K562 (cell line): ENCODE measurements around the gene VIM. TPM values are rescaled to one million over a fixed set of nuclear protein-coding genes. Genes with fewer than 3 reads are reported as not detected.

Experiments
- ATAC-seq: fragments of 200-7000 bp; cut with Tn5 transposase; 3 replicates; pipeline ENCODE4 v1.9.1; 2020; ENCODE audit warnings: moderate library complexity
- BruUV-seq: library from RNA; stranded (reverse); fragments of 400-500 nt; replicated peaks from 2 replicates; lab custom pipeline; 2021; lab: Mats Ljungman, UMichigan
- CTCF ChIA-PET: fragments of 300-600 bp; formaldehyde crosslinking; extraction: SDS; loops from one replicate; lab custom pipeline; 2021; ENCODE audit warnings: low intra/inter-chr PET ratio; lab: Yijun Ruan, JAX
- POLR2A ChIA-PET: fragments of 300-600, 350-650 bp; sonication (Branson Sonifier 250); formaldehyde crosslinking; extraction: SDS; loops from one replicate; lab custom pipeline; 2021; ENCODE audit warnings: antibody characterized with exemption, inconsistent platforms; lab: Yijun Ruan, JAX
- DNase-seq, 4 experiments: peaks; one replicate each; pipeline versions ENCODE4 v3.0.0 to v3.0.0-alpha.2; 2011 to 2018; ENCODE audit warnings: low spot score in 3 of 4, mixed read lengths in 3 of 4; ENCODE audit errors: extremely low read depth in 1 of 4
- FAIRE-seq: peaks from 2 replicates; lab custom pipeline; 2011; peaks lifted over from hg19 to GRCh38; lab: Jason Lieb, UNC
- H2AFZ ChIP-seq: 2 replicates; pipeline ENCODE4 v1.6.0; 2011; ENCODE audit warnings: low read depth, low read length, control low read depth, inconsistent platforms
- H3K27ac ChIP-seq: fragments of 200-600 bp; 3 replicates; pipeline ENCODE4 v1.8.0; 2011; ENCODE audit warnings: low read depth, mild to moderate bottlenecking, control low read depth, inconsistent platforms, low read length, moderate library complexity, mixed read lengths; ENCODE audit errors: extremely low read depth
- H3K27me3 ChIP-seq, 2 experiments: fragments of 300-600 bp in 1 of 2; 2 replicates in 1 of 2; 3 replicates in 1 of 2; pipeline versions ENCODE4 v1.6.0 to v1.8.0; 2011; ENCODE audit warnings: inconsistent platforms in 2 of 2, low read length in 2 of 2, mild to moderate bottlenecking in 1 of 2, mixed read lengths in 1 of 2, moderate library complexity in 1 of 2; ENCODE audit not compliant: control insufficient read depth in 2 of 2, insufficient read depth in 2 of 2
- H3K36me3 ChIP-seq: fragments of 300-600 bp; 3 replicates; pipeline ENCODE4 v1.8.0; 2011; ENCODE audit warnings: mild to moderate bottlenecking, low read length, inconsistent platforms; ENCODE audit not compliant: control insufficient read depth, insufficient read depth
- H3K4me1 ChIP-seq, 2 experiments: fragments of 200-600 bp in 1 of 2; replicated peaks in 1 of 2; 2 replicates in 1 of 2; 3 replicates in 1 of 2; pipeline versions ENCODE4 v1.5.1 to v1.8.0; 2011; ENCODE audit warnings: inconsistent platforms in 2 of 2, low read length in 2 of 2, mild to moderate bottlenecking in 1 of 2, mixed read lengths in 1 of 2, moderate library complexity in 1 of 2; ENCODE audit not compliant: control insufficient read depth in 2 of 2, insufficient read depth in 2 of 2
- H3K4me2 ChIP-seq: 2 replicates; pipeline ENCODE4 v1.6.1; 2011; ENCODE audit warnings: low read length, control low read depth, inconsistent platforms, mixed read lengths; ENCODE audit not compliant: insufficient read depth
- H3K4me3 ChIP-seq: fragments of 200-600 bp; sonication (generic), shearing (Covaris generic); 2 replicates; pipeline ENCODE4 v1.5.1; 2016; ENCODE audit warnings: control low read depth, inconsistent platforms
- H3K79me2 ChIP-seq: fragments of 200-600 bp; 3 replicates; pipeline ENCODE4 v1.8.0; 2011; ENCODE audit warnings: low read length, inconsistent platforms; ENCODE audit not compliant: control insufficient read depth, insufficient read depth
- H3K9ac ChIP-seq, 2 experiments: 2 replicates each; pipeline versions ENCODE4 v1.6.0 to v1.6.1; 2011; ENCODE audit warnings: low read depth in 2 of 2, low read length in 2 of 2, control low read depth in 1 of 2, inconsistent platforms in 1 of 2, mild to moderate bottlenecking in 1 of 2, mixed read lengths in 1 of 2; ENCODE audit not compliant: insufficient read depth in 1 of 2
- H3K9me1 ChIP-seq: one replicate; pipeline ENCODE4 v1.6.0; 2011; ENCODE audit warnings: inconsistent platforms, mild to moderate bottlenecking, low read length, moderate library complexity; ENCODE audit not compliant: control insufficient read depth, insufficient read depth
- H3K9me3 ChIP-seq: replicated peaks from 2 replicates; pipeline ENCODE4 v1.5.1; 2011; ENCODE audit warnings: low read depth, low read length, inconsistent platforms; ENCODE audit not compliant: control insufficient read depth, insufficient read depth
- H4K20me1 ChIP-seq: replicated peaks from 2 replicates; pipeline ENCODE4 v1.6.1; 2011; ENCODE audit warnings: low read length, inconsistent platforms, mixed read lengths; ENCODE audit not compliant: control insufficient read depth, insufficient read depth
- BCOR ChIP-seq: fragments of 450-650 bp; IDR thresholded peaks from 2 replicates; pipeline ENCODE4 v1.6.1; 2016
- COPS2 ChIP-seq: fragments of 450-650 bp; conservative IDR thresholded peaks from 2 replicates; pipeline ENCODE4 v1.6.1; 2016; ENCODE audit warnings: mild to moderate bottlenecking, moderate library complexity
- DIDO1 ChIP-seq: fragments of 450-650 bp; IDR thresholded peaks from 2 replicates; pipeline ENCODE4 v1.6.1; 2016; ENCODE audit warnings: low read depth, missing biosample characterization, missing genetic modification characterization
- DLX4 ChIP-seq: fragments of 250-450 bp; sonication (Bioruptor Pico); IDR thresholded peaks from 2 replicates; pipeline ENCODE4 v1.6.1; 2021; ENCODE audit warnings: mild to moderate bottlenecking
- GABPB2 ChIP-seq: fragments of 250-450 bp; sonication (Bioruptor Pico); conservative IDR thresholded peaks from 2 replicates; pipeline ENCODE4 v1.5.1; 2021; ENCODE audit warnings: mild to moderate bottlenecking
- MAFF ChIP-seq: IDR thresholded peaks from 2 replicates; pipeline ENCODE4 v1.6.1; 2012; ENCODE audit warnings: low read length, improper control_type of control experiment
- MITF ChIP-seq: IDR thresholded peaks from 2 replicates; pipeline ENCODE4 v1.6.1; 2014; ENCODE audit warnings: antibody characterized with exemption
- PTTG1 ChIP-seq: fragments of 450-650 bp; IDR thresholded peaks from 2 replicates; pipeline ENCODE4 v1.6.1; 2016; ENCODE audit warnings: low read depth, mild to moderate bottlenecking, missing genetic modification characterization, missing compliant biosample characterization
- USF2 ChIP-seq: sonication (generic); formaldehyde crosslinking; IDR thresholded peaks from 2 replicates; pipeline ENCODE4 v1.5.0; 2020; ENCODE audit warnings: missing genetic modification reagents
- VEZF1 ChIP-seq: fragments of 200-800 bp; sonication (Bioruptor generic); IDR thresholded peaks from 2 replicates; pipeline ENCODE4 v1.6.1; 2017; ENCODE audit warnings: missing genetic modification characterization, missing compliant biosample characterization
- XRCC3 ChIP-seq: fragments of 450-650 bp; IDR thresholded peaks from 2 replicates; pipeline ENCODE4 v1.6.1; 2017; ENCODE audit warnings: mild to moderate bottlenecking, moderate library complexity
- ZNF584 ChIP-seq: fragments of 200-800 bp; sonication (Bioruptor generic); IDR thresholded peaks from 2 replicates; pipeline ENCODE4 v1.6.1; 2016; ENCODE audit warnings: low read depth, mild to moderate bottlenecking, missing genetic modification characterization, missing compliant biosample characterization
- ZNF609 ChIP-seq: sonication (generic); formaldehyde crosslinking; IDR thresholded peaks from 2 replicates; pipeline ENCODE4 v1.8.1; 2023; ENCODE audit warnings: missing genetic modification reagents, mild to moderate bottlenecking, borderline replicate concordance
- ZNF77 ChIP-seq: fragments of 250-450 bp; sonication (Bioruptor Pico); IDR thresholded peaks from 2 replicates; pipeline ENCODE4 v1.5.0; 2020
- WGBS: fragments of 100-300 bp; shearing (Covaris generic); methylation state at CpG from one replicate; pipeline ENCODE4 v1.1.6; 2016; ENCODE audit warnings: low coverage, mixed read lengths; ENCODE audit not compliant: insufficient coverage; ENCODE audit errors: missing lambda C conversion rate; 5-methylcytosine and 5-hydroxymethylcytosine counted together
- in situ Hi-C: fragments of 300-500 bp; cut with MboI; formaldehyde crosslinking; loops from 4 replicates; pipeline ENCODE4 v1.15.0; 2018; ENCODE audit warnings: inconsistent platforms, mixed read lengths
- intact Hi-C: fragments of 100-400 bp; cut with micrococcal nuclease; formaldehyde crosslinking; loops from 2 replicates; pipeline ENCODE4 v1.14.2; 2022
- polyA plus RNA-seq, 8 experiments: library from polyadenylated mRNA; depleted of rRNA in 4 of 8; stranded (reverse) in 5 of 8; unstranded in 3 of 8; fragments of >200 nt; fragmentation: Nextera tagmentation in 2 of 8; fragmentation: Illumina TruSeq in 1 of 8; extraction: Ambion mirVana in 2 of 8; extraction: Trizol in 1 of 8; gene quantifications; 2 replicates each; pipeline versions ENCODE4 v1.2.1 to v1.2.3, GENCODE V29; 2011 to 2014; ENCODE audit warnings: inconsistent platforms in 1 of 8, missing spikeins in 1 of 8
- total RNA-seq, 7 experiments: library from RNA; depleted of rRNA in 6 of 7; stranded (reverse); fragments of >200 nt in 6 of 7; fragmentation: Illumina TruSeq in 2 of 7; extraction: Trizol in 2 of 7; gene quantifications; 2 replicates each; pipeline versions ENCODE4 v1.2.1 to v1.2.3, GENCODE V29; 2011 to 2021; ENCODE audit warnings: low replicate concordance in 1 of 7

Gene VIM
- total and polyA plus RNA-seq, 9 of the 15 experiments (the other 6 are each of a cell fraction or from before 2014, with no cell fraction given) = 86.0 to 621 (median 383) TPM

GRCh38 chr10:17234431-17234945 is 6.4 kb downstream of the VIM start:
- no peak overlapping the region for H3K4me2 ChIP-seq
- no peaks in the 10 kb centered on the region for H4K20me1 ChIP-seq
- H3K4me3 ChIP-seq = no peak overlapping the region
- POLR2A ChIA-PET = interaction anchor here (1.0 to 1.2 kb wide), 2 partner anchors 10 to 204 kb away, joined by 3 to 5 read pairs; no protein-coding TSS in a partner anchor
- peaks cover 7 to 13% of the 10 kb centered on the region in 2 experiments; a peak in 4 of 5 replicates for H3K4me1 ChIP-seq
- H3K36me3 ChIP-seq = peaks cover 70% of the 10 kb centered on the region
- CTCF ChIA-PET = no interaction called here
- in situ Hi-C loops (no loop called here), intact Hi-C loops (no loop called here)
- H3K9ac ChIP-seq = no peak overlapping the region
- H3K27ac ChIP-seq = no peak overlapping the region
- no peaks in the 10 kb centered on the region for H3K27me3 ChIP-seq
- H3K79me2 ChIP-seq = peaks cover 31% of the 10 kb centered on the region
- no peaks in the 10 kb centered on the region for H3K9me3 ChIP-seq
- no TSS peak for BruUV-seq
- FAIRE-seq (no peak), ATAC-seq (no peak), DNase-seq (no peak)
- H3K9me1 ChIP-seq = no peaks in the 10 kb centered on the region
- no peak overlapping the region for H2AFZ ChIP-seq
- WGBS = 94% methylated on average over 3 of the region's 5 CpGs
- TF ChIP-seq MITF (no peak), USF2 (CRISPR knock-in tag) (no peak), DLX4 (CRISPR knock-in tag) (no peak), ZNF77 (CRISPR knock-in tag) (no peak), DIDO1 (no peak), PTTG1 (tag) (no peak), ZNF609 (CRISPR knock-in tag) (no peak), ZNF584 (no peak), GABPB2 (no peak), XRCC3 (no peak), COPS2 (no peak), BCOR (no peak), MAFF (peak; percentile 5; the same call in 1 of the 2 replicates), VEZF1 (no peak)
